Nephron (organoid): Measurements from ENCODE around the gene MTA1.

Experiments
- H3K27ac Mint-ChIP-seq, 3 experiments: 2 replicates each; pipeline ENCODE4 v1.8.0; 2020; ENCODE audit warnings: mixed read lengths in 3 of 3, mild to moderate bottlenecking in 2 of 3, moderate library complexity in 1 of 3
- H3K27me3 Mint-ChIP-seq: 2 replicates; pipeline ENCODE4 v1.8.0; 2021; ENCODE audit warnings: low read depth, mild to moderate bottlenecking, moderate library complexity, mixed read lengths
- H3K36me3 Mint-ChIP-seq: 2 replicates; pipeline ENCODE4 v1.8.0; 2020; ENCODE audit warnings: low read depth, mixed read lengths
- H3K4me1 Mint-ChIP-seq: 2 replicates; pipeline ENCODE4 v1.8.0; 2020; ENCODE audit warnings: mixed read lengths
- H3K4me3 Mint-ChIP-seq, 3 experiments: 2 replicates each; pipeline ENCODE4 v1.8.0; 2020; ENCODE audit warnings: mild to moderate bottlenecking in 3 of 3, mixed read lengths in 3 of 3, moderate library complexity in 2 of 3
- H3K9me3 Mint-ChIP-seq: 2 replicates; pipeline ENCODE4 v1.8.0; 2020; ENCODE audit warnings: mixed read lengths
- CTCF ChIP-seq, 3 experiments: fragments of 200-600 bp; sonication (generic); IDR thresholded peaks; one replicate each; pipeline ENCODE4 v1.5.0; 2021; ENCODE audit warnings: antibody characterized with exemption in 3 of 3; ENCODE audit not compliant: unreplicated experiment in 3 of 3

Gene MTA1

GRCh38 chr14:105499256-105500035, 79.8 kb downstream of the MTA1 start:
- no peaks in the 10 kb centered on the region for H3K9me3 Mint-ChIP-seq
- no peak for TF ChIP-seq CTCF (IDR thresholded peaks at IDR 0.05; ENCODE audit: unreplicated experiment in 3 of 3)
- H3K27ac Mint-ChIP-seq = no peak overlapping the region
- H3K27me3 Mint-ChIP-seq = no peaks in the 10 kb centered on the region
- no peak overlapping the region for H3K4me3 Mint-ChIP-seq
- no peaks in the 10 kb centered on the region for H3K36me3 Mint-ChIP-seq
- H3K4me1 Mint-ChIP-seq = no peaks in the 10 kb centered on the region

GRCh38 chr14:105500036-105500725, 80.6 kb downstream of the MTA1 start:
- H3K36me3 Mint-ChIP-seq = no peaks in the 10 kb centered on the region
- no peak for TF ChIP-seq CTCF (IDR thresholded peaks at IDR 0.05; ENCODE audit: unreplicated experiment in 3 of 3)
- H3K27ac Mint-ChIP-seq = no peak overlapping the region
- H3K4me1 Mint-ChIP-seq = no peaks in the 10 kb centered on the region
- H3K27me3 Mint-ChIP-seq = no peaks in the 10 kb centered on the region
- H3K9me3 Mint-ChIP-seq = no peaks in the 10 kb centered on the region
- H3K4me3 Mint-ChIP-seq = no peak overlapping the region

- Mint-ChIP-seq H3K4me3 (no peak overlapping the region), H3K9me3 (no peaks in the 10 kb centered on the region), H3K27me3 (no peaks in the 10 kb centered on the region), H3K4me1 (no peaks in the 10 kb centered on the region), H3K27ac (no peak overlapping the region), H3K36me3 (no peaks in the 10 kb centered on the region)
- no peak for TF ChIP-seq CTCF (IDR thresholded peaks at IDR 0.05; ENCODE audit: unreplicated experiment in 3 of 3)
These were observed 81.1 kb downstream of the MTA1 start for GRCh38 chr14:105500726-105501101.

- TF ChIP-seq CTCF (IDR thresholded peaks at IDR 0.05; ENCODE audit: unreplicated experiment in 3 of 3) = no peak
- no peak overlapping the region for H3K27ac Mint-ChIP-seq
- H3K4me1 Mint-ChIP-seq = no peaks in the 10 kb centered on the region
- no peaks in the 10 kb centered on the region for H3K9me3 Mint-ChIP-seq
- no peaks in the 10 kb centered on the region for H3K27me3 Mint-ChIP-seq
- no peaks in the 10 kb centered on the region for H3K36me3 Mint-ChIP-seq
- no peak overlapping the region for H3K4me3 Mint-ChIP-seq
These were observed 82.1 kb downstream of the MTA1 start for GRCh38 chr14:105501504-105502291.

- no peak for TF ChIP-seq CTCF (IDR thresholded peaks at IDR 0.05; ENCODE audit: unreplicated experiment in 3 of 3)
- peaks cover under 1% of the 10 kb centered on the region for H3K27me3 Mint-ChIP-seq
- H3K9me3 Mint-ChIP-seq = no peaks in the 10 kb centered on the region
- no peaks in the 10 kb centered on the region for H3K36me3 Mint-ChIP-seq
- H3K4me1 Mint-ChIP-seq = no peaks in the 10 kb centered on the region
- H3K27ac Mint-ChIP-seq = no peak overlapping the region
- no peak overlapping the region for H3K4me3 Mint-ChIP-seq
These were observed 83.0 kb downstream of the MTA1 start for GRCh38 chr14:105502446-105503295.
